ENCODE results near the gene GAS5. TPM values are rescaled to one million over a fixed set of nuclear protein-coding genes. Genes with fewer than 3 reads are reported as not detected.

The GAS5 gene
- total RNA-seq, 1 donor from 2014 or later: 701 TPM

- no peaks in the 10 kb centered on the region for H3K9me3 Mint-ChIP-seq
- intact Hi-C loops (cut with micrococcal nuclease): no loop called here
- no peaks in the 10 kb centered on the region for H3K27me3 Mint-ChIP-seq
- no peak for TF ChIP-seq CTCF (IDR thresholded peaks at IDR 0.05)
- ChIA-PET POLR2A (no interaction called here), CTCF (interaction anchor here (1.0 kb wide), 1 partner anchor 18 kb away, joined by 3 read pairs; no protein-coding TSS in a partner anchor)
- peaks cover 2% of the 10 kb centered on the region for H3K36me3 Mint-ChIP-seq (ENCODE audit: low read depth)
- ATAC-seq (ENCODE audit: low read depth): no peak
- no peak overlapping the region for H3K27ac Mint-ChIP-seq
- DNase-seq: no peak
- no peak overlapping the region for H3K4me3 Mint-ChIP-seq
- no peaks in the 10 kb centered on the region for H3K4me1 Mint-ChIP-seq
These were observed 45.3 kb upstream of the GAS5 start for GRCh38 chr1:173913111-173913510.

GRCh38 chr1:173903827-173904531 is 36.2 kb upstream of the GAS5 start:
- no peak for TF ChIP-seq CTCF (IDR thresholded peaks at IDR 0.05)

DNA sequence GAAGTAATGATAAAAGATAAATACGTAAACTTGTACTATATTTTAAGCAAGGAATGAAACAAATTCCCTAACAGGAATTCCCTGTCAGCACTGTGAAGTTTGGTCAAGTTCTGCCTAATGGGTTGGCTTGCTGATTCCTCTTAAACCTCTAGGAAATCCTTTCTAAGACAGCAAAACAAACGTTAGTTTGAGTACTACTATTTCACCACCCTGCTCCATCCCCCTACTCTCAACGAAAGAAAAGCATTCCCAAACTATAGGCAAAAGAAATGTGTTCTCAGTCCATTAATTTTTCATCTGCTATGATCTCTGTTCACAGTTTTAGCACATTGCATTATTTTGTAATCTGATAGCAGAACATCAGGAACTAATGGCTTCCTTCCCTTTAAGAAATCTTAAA is 33.2 kb upstream of the GAS5 start:
- CTCF ChIA-PET: no interaction called here
- Mint-ChIP-seq H3K4me1 (peaks cover 13% of the 10 kb centered on the region), H3K4me3 (no peak overlapping the region), H3K27me3 (no peaks in the 10 kb centered on the region), H3K9me3 (no peaks in the 10 kb centered on the region), H3K36me3 (ENCODE audit: low read depth) (peaks cover 26% of the 10 kb centered on the region), H3K27ac (no peak overlapping the region)
- DNase-seq (no peak), ATAC-seq (ENCODE audit: low read depth) (no peak)
- intact Hi-C loops (cut with micrococcal nuclease): no loop called here
- POLR2A ChIA-PET: no interaction called here
- TF ChIP-seq CTCF (IDR thresholded peaks at IDR 0.05): no peak

More at GRCh38 chr1:173903827-173904531, 36.2 kb upstream of the GAS5 start:
- ATAC-seq (ENCODE audit: low read depth) (no peak), DNase-seq (no peak)
- CTCF ChIA-PET: no interaction called here
- POLR2A ChIA-PET: no interaction called here
- Mint-ChIP-seq H3K4me1 (no peaks in the 10 kb centered on the region), H3K4me3 (no peak overlapping the region), H3K27ac (no peak overlapping the region), H3K9me3 (no peaks in the 10 kb centered on the region), H3K27me3 (no peaks in the 10 kb centered on the region), H3K36me3 (ENCODE audit: low read depth) (peaks cover 18% of the 10 kb centered on the region)
- intact Hi-C loops (cut with micrococcal nuclease): no loop called here

- no peaks in the 10 kb centered on the region for H3K27me3 Mint-ChIP-seq
- ATAC-seq (ENCODE audit: low read depth) (no peak), DNase-seq (no peak)
- CTCF ChIA-PET: no interaction called here
- no peak for TF ChIP-seq CTCF (IDR thresholded peaks at IDR 0.05)
- no peak overlapping the region for H3K27ac Mint-ChIP-seq
- POLR2A ChIA-PET: no interaction called here
- no peaks in the 10 kb centered on the region for H3K9me3 Mint-ChIP-seq
- peaks cover 26% of the 10 kb centered on the region for H3K36me3 Mint-ChIP-seq (ENCODE audit: low read depth)
- intact Hi-C loops (cut with micrococcal nuclease): no loop called here
- H3K4me3 Mint-ChIP-seq: no peak overlapping the region
- H3K4me1 Mint-ChIP-seq: peaks cover 15% of the 10 kb centered on the region
These were observed 32.6 kb upstream of the GAS5 start for GRCh38 chr1:173900427-173900826.

DNA sequence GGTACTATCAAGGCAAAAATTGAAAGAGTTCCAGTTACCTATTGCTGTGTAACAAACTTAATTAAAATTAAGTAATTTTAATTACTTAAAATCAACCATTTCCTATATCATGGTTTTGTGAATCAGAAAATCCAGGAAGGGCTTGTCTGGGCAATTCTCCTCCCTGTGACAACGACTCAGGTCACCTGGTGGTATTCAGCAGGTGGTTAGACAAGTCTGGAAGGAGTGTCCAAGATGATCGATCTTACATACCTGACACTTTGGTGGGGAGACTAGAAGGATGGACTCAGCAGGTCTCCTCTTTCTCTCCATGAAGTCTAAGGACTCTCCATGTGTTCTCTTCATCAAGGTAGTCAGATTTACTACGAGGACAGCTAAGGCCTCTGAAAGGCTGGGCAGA is 26.4 kb upstream of the GAS5 start:
- peaks cover 15% of the 10 kb centered on the region for H3K4me1 Mint-ChIP-seq
- TF ChIP-seq CTCF (IDR thresholded peaks at IDR 0.05): no peak
- intact Hi-C loops (cut with micrococcal nuclease): no loop called here
- CTCF ChIA-PET: no interaction called here
- H3K27me3 Mint-ChIP-seq: no peaks in the 10 kb centered on the region
- no peaks in the 10 kb centered on the region for H3K9me3 Mint-ChIP-seq
- ATAC-seq (ENCODE audit: low read depth) (no peak), DNase-seq (no peak)
- H3K4me3 Mint-ChIP-seq: no peak overlapping the region
- peaks cover 48% of the 10 kb centered on the region for H3K36me3 Mint-ChIP-seq (ENCODE audit: low read depth)
- H3K27ac Mint-ChIP-seq: no peak overlapping the region
- POLR2A ChIA-PET: no interaction called here
